GM21737 (cell line): ENCODE results near the gene MRPL50.

Source experiments
- ATAC-seq: cut with Tn5 transposase; IDR thresholded peaks from one replicate; pipeline ENCODE4 v1.9.1; 2021; ENCODE audit warnings: mild to moderate bottlenecking, moderate library complexity; ENCODE audit not compliant: unreplicated experiment

Gene MRPL50

GRCh38 chr9:101398068-101398929, at the start of gene MRPL50, which contains the start of gene ZNF189:
TSS of gene MRPL50 (minus strand) at chr9:101398618. CDS start at chr9:101398592, 26 bp downstream.
TSS of gene ZNF189 (plus strand) at chr9:101398851. CDS start at chr9:101399157, 306 bp downstream.
- peak; percentile 98 for ATAC-seq

- ATAC-seq: no peak
Measured at GRCh38 chr9:101446732-101447131, 48.3 kb upstream of the MRPL50 start.

DNA sequence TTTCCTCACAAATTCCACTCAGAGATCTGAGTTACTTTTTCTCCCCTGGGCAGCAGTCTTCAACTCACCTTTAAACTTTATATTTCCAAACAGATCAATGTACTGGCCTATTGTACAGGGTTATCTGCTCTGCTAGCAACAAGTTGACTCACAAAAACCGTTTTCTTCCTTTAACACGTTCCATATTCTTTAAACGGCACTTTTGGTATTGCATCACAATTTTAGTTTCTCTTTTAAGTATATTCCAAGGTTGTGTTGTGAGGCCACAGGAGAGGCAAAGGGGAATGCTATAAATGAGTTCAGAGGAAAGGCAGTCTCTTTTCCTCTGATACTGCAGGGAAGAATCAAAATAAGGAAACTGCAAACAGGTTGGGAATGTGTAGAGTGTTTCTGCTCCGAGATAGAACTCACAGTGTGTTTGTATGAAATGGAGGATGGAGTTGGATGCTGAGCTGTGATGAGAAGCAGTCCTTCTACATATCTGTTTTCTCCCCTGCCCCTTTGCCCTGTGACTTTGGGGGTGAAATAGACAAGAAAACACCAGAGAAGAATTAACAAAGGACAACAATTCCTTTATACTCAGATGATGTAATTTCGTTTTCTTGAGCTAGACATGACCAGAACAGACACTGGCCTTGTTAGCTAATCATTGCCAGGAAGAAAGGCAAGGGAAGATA, 47.1 kb upstream of the MRPL50 start:
- no peak for ATAC-seq

- ATAC-seq: no peak
Measured at GRCh38 chr9:101443364-101443771, 45.0 kb upstream of the MRPL50 start.

DNA sequence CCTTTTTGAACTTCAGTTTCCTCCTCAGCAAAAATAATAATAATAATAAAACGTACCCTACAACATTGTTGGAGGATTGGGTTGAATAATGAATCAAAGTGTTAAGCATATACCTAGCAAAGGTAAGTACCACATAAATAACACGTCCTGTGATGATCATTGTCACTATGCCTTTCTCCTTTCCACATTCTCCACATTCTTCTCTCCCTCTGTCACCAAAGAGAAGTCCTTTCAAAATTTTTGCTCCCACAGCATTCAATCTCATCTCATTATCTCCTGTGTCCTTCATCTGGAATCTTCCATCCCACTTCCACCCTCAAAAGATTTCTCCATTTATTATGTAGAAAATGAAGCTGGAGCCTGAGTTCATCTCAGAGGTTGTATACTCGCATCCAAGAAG, 44.3 kb upstream of the MRPL50 start:
- ATAC-seq: no peak

- no peak for ATAC-seq
Measured at GRCh38 chr9:101442318-101442717, 43.9 kb upstream of the MRPL50 start.

GRCh38 chr9:101440714-101441230, 42.4 kb upstream of the MRPL50 start:
- no peak for ATAC-seq

DNA sequence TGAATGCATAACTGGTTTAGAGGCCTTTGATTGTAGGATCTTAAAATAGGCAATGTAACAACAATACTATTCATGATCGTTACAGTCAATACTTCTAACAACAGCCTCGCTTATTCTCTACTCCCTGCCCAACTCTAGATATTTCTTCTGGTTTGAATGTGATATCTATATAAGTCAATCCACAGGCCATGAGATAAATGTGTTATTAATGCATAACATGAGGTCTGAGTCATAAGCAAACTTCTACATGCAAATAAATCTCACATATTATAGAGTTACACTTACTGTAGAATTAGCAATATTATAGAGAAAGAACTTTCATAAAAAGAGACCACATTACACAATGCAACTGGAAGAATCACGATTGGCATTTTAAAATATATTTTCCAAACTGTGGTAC, 40.1 kb upstream of the MRPL50 start:
- no peak for ATAC-seq

- no peak for ATAC-seq
Measured at GRCh38 chr9:101437806-101438232, 39.4 kb upstream of the MRPL50 start.

- ATAC-seq: no peak
Measured at GRCh38 chr9:101435601-101436079, 37.2 kb upstream of the MRPL50 start, which contains the start of gene ALDOB. TSS of gene ALDOB (minus strand) at chr9:101435774. CDS start at chr9:101430887, 4,887 bp downstream.

GRCh38 chr9:101434998-101435397, 36.6 kb upstream of the MRPL50 start:
- no peak for ATAC-seq

DNA sequence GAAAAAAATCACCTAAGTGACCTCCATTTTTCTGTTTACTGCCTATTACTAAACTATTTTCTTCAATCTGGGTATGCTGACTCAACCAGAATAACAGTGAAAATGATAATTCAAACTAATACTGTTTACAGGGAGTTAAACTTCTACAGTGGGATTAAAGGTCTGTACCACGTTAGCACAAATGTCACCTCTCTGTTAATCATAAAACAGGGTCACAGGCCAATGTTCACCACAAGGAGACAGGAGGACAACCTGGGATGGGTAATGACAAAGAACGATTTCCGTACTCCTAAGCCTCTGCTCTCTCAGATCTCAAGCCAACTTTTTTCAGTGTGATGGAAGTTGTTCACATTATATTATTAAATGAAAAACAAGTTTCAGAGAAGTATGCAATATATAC, 34.8 kb upstream of the MRPL50 start:
- ATAC-seq: no peak

DNA sequence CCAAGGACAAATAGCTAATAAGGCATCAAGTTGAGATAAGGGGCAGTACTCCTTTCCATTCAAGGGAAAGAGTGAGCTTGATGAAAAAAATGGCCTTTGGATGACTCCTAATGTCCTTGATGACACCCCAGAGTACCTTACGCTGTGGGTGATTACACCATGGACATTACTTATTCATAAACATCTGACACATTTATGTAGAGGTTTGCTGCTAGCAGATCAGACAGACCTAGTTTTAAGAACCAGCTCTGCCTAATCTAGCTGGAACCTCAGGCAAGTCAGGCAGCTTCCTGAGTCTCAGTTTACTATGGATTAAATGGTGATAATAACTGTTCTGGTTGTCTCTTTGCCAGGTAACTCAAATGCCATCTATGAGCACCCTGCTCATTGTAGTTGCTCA, 34.3 kb upstream of the MRPL50 start:
- ATAC-seq: no peak

DNA sequence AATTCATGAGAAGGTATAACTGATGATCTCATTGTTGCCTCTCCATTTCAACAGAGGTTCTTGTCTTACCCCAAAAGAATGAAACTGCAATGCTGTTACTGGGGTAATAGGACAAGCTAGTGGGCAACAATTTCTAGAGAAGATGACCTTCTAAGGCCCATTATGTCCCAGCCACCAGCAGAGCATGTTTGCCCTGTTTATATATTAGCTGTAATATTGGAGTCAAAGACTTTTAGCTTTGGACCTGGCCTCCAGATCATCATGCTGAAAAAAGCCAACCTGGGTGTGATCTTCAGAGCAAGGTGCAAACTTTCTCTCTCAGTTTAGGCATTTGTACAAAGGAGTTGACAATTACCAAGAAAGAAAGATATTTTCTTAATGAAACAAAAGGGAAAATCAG, 33.8 kb upstream of the MRPL50 start:
- no peak for ATAC-seq

GRCh38 chr9:101429736-101430135, 31.3 kb upstream of the MRPL50 start:
- ATAC-seq: no peak

GRCh38 chr9:101428909-101429308, 30.5 kb upstream of the MRPL50 start:
- no peak for ATAC-seq

DNA sequence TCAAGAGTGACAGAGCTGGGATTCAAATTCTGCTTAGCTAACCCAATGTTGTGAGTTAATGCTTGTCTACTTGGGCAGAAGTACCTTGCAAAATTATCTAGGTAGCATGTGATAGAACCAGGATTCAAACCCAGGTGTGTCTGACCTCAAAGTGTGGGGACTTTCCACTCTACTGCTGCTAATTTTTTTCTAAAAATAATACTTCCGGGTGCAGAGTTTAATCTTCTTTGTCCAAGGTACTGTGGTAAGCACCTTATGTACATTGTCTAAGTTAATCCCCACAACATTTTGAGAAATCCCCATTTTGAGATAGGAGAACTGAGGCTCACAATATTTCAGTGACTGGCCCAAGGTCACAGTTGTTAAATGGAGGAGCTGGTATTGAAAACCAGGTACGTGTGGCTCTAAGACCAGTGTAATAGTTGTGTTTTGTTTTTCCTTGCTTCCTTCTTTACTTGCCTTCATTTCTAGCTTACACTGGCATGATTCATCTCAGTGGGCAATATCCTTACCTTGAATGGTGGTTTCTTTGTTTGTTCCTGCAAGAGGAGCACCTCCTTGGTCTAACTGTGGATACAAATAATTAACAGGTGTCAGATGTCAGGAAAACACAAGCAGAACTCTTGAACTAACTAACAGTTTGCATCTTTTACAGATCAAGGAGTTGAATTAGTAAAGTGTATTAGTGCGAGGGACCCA, 29.7 kb upstream of the MRPL50 start:
- no peak for ATAC-seq

DNA sequence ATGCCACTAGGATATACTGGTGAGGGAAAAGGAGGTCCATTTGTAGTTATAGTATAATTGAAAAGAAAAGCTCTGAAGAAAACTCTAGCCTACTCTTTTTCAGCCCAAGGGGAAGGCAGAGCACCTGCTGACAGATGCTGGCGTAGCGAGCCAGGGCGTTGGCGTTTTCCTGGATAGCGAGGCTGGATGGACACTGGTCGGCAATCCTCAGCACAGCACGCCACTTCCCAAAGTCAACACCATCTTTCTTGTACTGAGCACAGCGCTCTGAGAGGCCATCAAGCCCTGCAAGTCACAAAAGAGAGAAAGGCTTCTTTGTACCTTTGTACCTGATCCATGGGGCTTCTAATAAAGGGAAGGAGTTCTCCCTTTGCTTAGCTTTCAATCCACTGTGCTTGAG, 28.9 kb upstream of the MRPL50 start:
- no peak for ATAC-seq

DNA sequence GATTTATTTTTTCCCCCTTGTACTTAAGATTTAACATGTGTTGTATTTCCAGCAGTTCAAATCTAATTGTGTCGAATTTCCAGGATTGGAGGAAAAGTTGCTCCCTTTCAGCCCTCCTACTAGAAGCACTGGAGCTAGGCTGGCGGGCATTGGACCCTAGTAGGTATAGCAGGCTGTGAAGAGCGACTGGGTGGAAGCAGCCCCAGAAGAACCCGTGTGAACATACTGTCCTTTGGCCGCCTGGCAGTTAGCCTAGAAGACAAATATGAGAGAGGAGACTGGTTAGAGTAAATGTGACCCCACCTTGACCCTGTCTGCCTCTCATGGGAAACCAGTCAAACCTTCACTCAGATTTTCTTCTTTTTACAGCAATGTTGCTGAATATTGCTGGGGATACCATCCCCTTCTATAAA, 23.2 kb upstream of the MRPL50 start:
- ATAC-seq: no peak

DNA sequence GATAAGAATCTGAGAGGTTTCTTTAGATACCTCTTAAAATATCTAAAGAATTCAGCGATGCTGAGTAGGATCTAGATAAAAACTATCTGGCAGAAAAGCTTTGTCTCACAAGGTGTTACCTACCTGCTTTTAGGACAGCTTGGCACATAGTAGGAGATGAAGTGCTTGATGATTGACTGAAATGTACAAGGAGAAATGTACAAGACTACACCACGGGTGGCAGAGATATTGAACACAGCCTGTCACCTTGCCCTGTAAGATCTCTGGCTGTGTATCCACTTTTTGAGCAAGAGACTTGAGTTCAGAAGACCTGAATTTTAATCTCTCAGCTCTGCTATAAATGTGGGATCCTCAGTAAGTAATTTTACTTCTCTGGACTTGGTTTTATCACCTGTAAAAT, 21.4 kb upstream of the MRPL50 start:
- ATAC-seq: no peak
